Psoas muscle (tissue), 8 donors: ENCODE measurements around the gene AQP11. TPM values are rescaled to one million over a fixed set of nuclear protein-coding genes. Genes with fewer than 3 reads are reported as not detected.

Experiments
- ATAC-seq, 4 donors: fragments of 200-7000 bp; cut with Tn5 transposase; one replicate each; pipeline ENCODE4 v1.9.1; 2020; ENCODE audit warnings: moderate library complexity in 3 of 4, mild to moderate bottlenecking in 2 of 4
- DNase-seq, 2 donors: peaks; one replicate each; pipeline ENCODE4 v3.0.0-alpha.2; 2020
- H3K27ac ChIP-seq: fragments of 200-600 bp; one replicate; pipeline ENCODE4 v1.8.0; 2022
- H3K27me3 ChIP-seq, 3 donors: fragments of 200-600 bp in 1 of 3; one replicate each; pipeline versions ENCODE4 v1.6.1 to v1.8.0; 2013 to 2022; ENCODE audit warnings: low read length in 2 of 3, mild to moderate bottlenecking in 2 of 3, moderate library complexity in 1 of 3; ENCODE audit not compliant: insufficient read depth in 3 of 3
- H3K36me3 ChIP-seq, 2 donors: fragments of 200-600 bp in 1 of 2; one replicate each; pipeline versions ENCODE4 v1.6.1 to v1.8.0; 2013 to 2022; ENCODE audit warnings: low read depth in 1 of 2, mild to moderate bottlenecking in 1 of 2, moderate library complexity in 1 of 2; ENCODE audit not compliant: insufficient read depth in 1 of 2
- H3K4me1 ChIP-seq: fragments of 200-600 bp; one replicate; pipeline ENCODE4 v1.8.0; 2022
- H3K4me3 ChIP-seq: fragments of 200-600 bp; one replicate; pipeline ENCODE4 v1.8.0; 2022; ENCODE audit warnings: mild to moderate bottlenecking
- H3K9me3 ChIP-seq: fragments of 200-600 bp; one replicate; pipeline ENCODE4 v1.8.0; 2022
- WGBS, 3 donors: extraction: QIAGEN DNeasy Blood & Tissue Kit; methylation state at CpG; one replicate each; pipeline versions ENCODE4 v1.1.6 to v1.1.7; 2013; 5-methylcytosine and 5-hydroxymethylcytosine counted together
- intact Hi-C, 2 donors: fragments of 100-400 bp; cut with DNase I; formaldehyde crosslinking; loops; one replicate each; pipeline versions ENCODE4 v1.11.0 to v1.14.2; 2022
- polyA plus RNA-seq, 3 donors: library from polyadenylated mRNA; stranded (reverse); fragments of 200-250 nt; gene quantifications; one replicate each; pipeline ENCODE4 v1.2.3, GENCODE V29; 2013
- total RNA-seq, 4 donors: library from RNA; stranded (reverse); fragmentation: NEBNext Ultra II Directional in 2 of 4; extraction: Animal tissue kit (Norgen Biotek cat#: 25700) in 2 of 4; gene quantifications; one replicate each; pipeline versions ENCODE4 v1.2.1 to v1.2.4, GENCODE V29; 2021 to 2023
- TF ChIP-seq, protein P1 (sequence below): fragments of 200-600 bp; IDR thresholded peaks from one replicate; pipeline ENCODE4 v1.8.0; 2022; ENCODE audit warnings: antibody characterized with exemption
- donor health status: healthy with polysubstance abuse.
- donor health status: DM: no; HTN: no; CAD: no; lungs with moderate emphysema.
- donor health status: Bipolar disorder and iron deficiency.
- donor health status: healthy.
- donor health status: DM: yes; HTN: yes; CAD: no.
- donor health status: DM: no; HTN: no; CAD: no.
- donor health status: DM: no; HTN: no; CAD: no.
- donor health status: DM: yes; HTN: yes; CAD: no.

AQP11 gene
- total and polyA plus RNA-seq, 7 donors = 0.40 to 1.9 (median 0.70) TPM

DNA sequence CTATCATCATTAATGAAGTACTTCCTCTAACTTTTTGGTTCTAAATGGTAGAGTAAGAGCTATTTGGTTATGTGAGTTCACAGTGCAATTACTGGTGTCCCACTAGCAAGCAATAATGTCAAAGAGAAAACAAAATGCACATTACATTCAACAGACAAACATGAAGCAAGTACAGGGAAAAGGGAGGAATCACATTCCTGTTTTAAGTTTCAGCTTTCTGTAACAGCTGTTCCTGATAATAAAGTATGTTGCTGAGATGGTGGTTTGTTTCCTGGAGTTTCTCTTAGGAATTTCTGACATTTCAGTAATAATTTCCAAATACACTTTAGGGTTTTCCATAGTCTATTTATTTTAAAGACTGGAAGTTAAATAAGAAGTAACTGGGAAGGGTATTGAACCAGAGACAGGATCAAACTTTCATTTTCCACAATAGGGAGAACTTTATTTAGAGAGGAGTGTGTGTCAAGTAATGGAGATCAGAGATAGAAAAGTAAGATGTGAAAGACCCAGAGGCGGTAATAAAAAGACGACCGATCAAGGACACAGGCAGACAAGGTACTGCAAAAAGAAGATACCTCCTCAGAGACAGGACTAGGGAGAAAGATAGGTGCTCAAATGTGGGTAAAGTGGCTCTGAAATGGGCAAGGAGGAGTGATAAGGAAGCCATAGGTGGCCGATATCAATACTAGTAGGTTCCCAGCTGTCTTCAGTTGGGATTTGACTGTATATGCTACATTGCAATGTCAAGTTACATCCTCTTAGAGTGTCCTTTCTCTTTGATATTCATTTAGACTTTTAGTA lies 68.7 kb downstream of the AQP11 start:
- Histone ChIP-seq H3K4me3 (no peak overlapping the region), H3K27ac (no peak overlapping the region), H3K36me3 (no peaks in the 10 kb centered on the region), H3K27me3 (no peaks in the 10 kb centered on the region), H3K4me1 (no peaks in the 10 kb centered on the region), H3K9me3 (no peaks in the 10 kb centered on the region)
- no peak for ATAC-seq
- 68 to 79% (median 77%) methylated on average over 4 of the region's 4 CpGs for WGBS, 3 donors
- TF ChIP-seq, protein P1, sequence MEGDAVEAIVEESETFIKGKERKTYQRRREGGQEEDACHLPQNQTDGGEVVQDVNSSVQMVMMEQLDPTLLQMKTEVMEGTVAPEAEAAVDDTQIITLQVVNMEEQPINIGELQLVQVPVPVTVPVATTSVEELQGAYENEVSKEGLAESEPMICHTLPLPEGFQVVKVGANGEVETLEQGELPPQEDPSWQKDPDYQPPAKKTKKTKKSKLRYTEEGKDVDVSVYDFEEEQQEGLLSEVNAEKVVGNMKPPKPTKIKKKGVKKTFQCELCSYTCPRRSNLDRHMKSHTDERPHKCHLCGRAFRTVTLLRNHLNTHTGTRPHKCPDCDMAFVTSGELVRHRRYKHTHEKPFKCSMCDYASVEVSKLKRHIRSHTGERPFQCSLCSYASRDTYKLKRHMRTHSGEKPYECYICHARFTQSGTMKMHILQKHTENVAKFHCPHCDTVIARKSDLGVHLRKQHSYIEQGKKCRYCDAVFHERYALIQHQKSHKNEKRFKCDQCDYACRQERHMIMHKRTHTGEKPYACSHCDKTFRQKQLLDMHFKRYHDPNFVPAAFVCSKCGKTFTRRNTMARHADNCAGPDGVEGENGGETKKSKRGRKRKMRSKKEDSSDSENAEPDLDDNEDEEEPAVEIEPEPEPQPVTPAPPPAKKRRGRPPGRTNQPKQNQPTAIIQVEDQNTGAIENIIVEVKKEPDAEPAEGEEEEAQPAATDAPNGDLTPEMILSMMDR = no peak
- DNase-seq = no peak
- intact Hi-C loops = no loop called here

Other genes starting within 250 kb of the AQP11 start
- gene PAK1, start 115.9 kb upstream of the AQP11 start, total RNA-seq = 10 to 100 TPM; 39.5 to 78.7 (median 52.9) TPM
- 10 to 100 TPM; 12.8 to 29.5 (median 20.9) TPM for gene PAK1, start 115.9 kb upstream of the AQP11 start, polyA plus RNA-seq
- 10 to 100 TPM; 67.0 to 89.0 (median 75.1) TPM for gene CLNS1A, start 47.8 kb downstream of the AQP11 start, total RNA-seq
- 10 to 100 TPM; 62.1 to 86.4 (median 64.3) TPM for gene CLNS1A, start 47.8 kb downstream of the AQP11 start, polyA plus RNA-seq
- 10 to 100 TPM; 30.0 to 34.8 (median 32.4) TPM for gene RSF1, start 230.8 kb downstream of the AQP11 start, total RNA-seq
- 10 to 100 TPM in 1 of 3 donors, 1 to 10 TPM in 2; 2.7 to 18.5 (median 6.9) TPM for gene RSF1, start 230.8 kb downstream of the AQP11 start, polyA plus RNA-seq
- 10 to 100 TPM; 54.5 to 70.1 (median 61.3) TPM for gene AAMDC, start 231.2 kb downstream of the AQP11 start, total RNA-seq
- gene AAMDC, start 231.2 kb downstream of the AQP11 start, polyA plus RNA-seq = 100 to 1,000 TPM in 1 of 3 donors, 10 to 100 TPM in 2; 93.4 to 160 (median 99.8) TPM